GM12878 (cell line): Measurements from ENCODE around the gene DMAP1.

Experiments used
- CTCF ChIP-seq, 3 experiments: IDR thresholded peaks in 2 of 3; conservative IDR thresholded peaks in 1 of 3; 2 replicates each; pipeline ENCODE4 v1.5.1; 2011; ENCODE audit warnings: low read depth in 3 of 3, low read length in 3 of 3, mild to moderate bottlenecking in 3 of 3, control low read depth in 2 of 3, moderate library complexity in 2 of 3, inconsistent platforms in 1 of 3, mixed read lengths in 1 of 3; ENCODE audit not compliant: control insufficient read depth in 2 of 3, insufficient read depth in 1 of 3; ENCODE audit errors: extremely low read depth in 1 of 3
- NRF1 ChIP-seq: conservative IDR thresholded peaks from 2 replicates; pipeline ENCODE4 v1.6.1; 2011; ENCODE audit warnings: mild to moderate bottlenecking, low read depth, low read length, improper control_type of control experiment
- POLR2A ChIP-seq: IDR thresholded peaks from 2 replicates; pipeline ENCODE4 v1.6.1; 2011; ENCODE audit warnings: low read depth, mild to moderate bottlenecking, low read length
- POLR2AphosphoS5 ChIP-seq: IDR thresholded peaks from 2 replicates; pipeline ENCODE4 v1.6.1; 2011; ENCODE audit warnings: mild to moderate bottlenecking, low read length, inconsistent platforms
- USF2 ChIP-seq: IDR thresholded peaks from 2 replicates; pipeline ENCODE4 v1.6.1; 2011; ENCODE audit warnings: low read depth, low read length, improper control_type of control experiment, borderline replicate concordance

- TF ChIP-seq CTCF (IDR thresholded peaks at IDR 0.05 in 2 of 3, conservative IDR thresholded peaks at IDR 0.05 in 1 of 3; ENCODE audit: control insufficient read depth in 2 of 3, extremely low read depth in 1 of 3, insufficient read depth in 1 of 3, low read depth in 3 of 3, low read length in 3 of 3) (no peak), USF2 (no peak), NRF1 (no peak), POLR2A (no peak), POLR2AphosphoS5 (0 out of 2 replicates have a peak, but pooled peaks have one; percentile 17)
Measured at GRCh38 chr1:44221769-44222168, 8.5 kb downstream of the DMAP1 start.
